Panc1 (cell line): ENCODE results near the gene DZANK1. TPM values are rescaled to one million over a fixed set of nuclear protein-coding genes. Genes with fewer than 3 reads are reported as not detected.

Source experiments
- ATAC-seq: fragments of 200-7000 bp; cut with Tn5 transposase; 2 replicates; pipeline ENCODE4 v1.9.1; 2020; ENCODE audit warnings: mild to moderate bottlenecking, moderate library complexity
- BruUV-seq: library from RNA; stranded (reverse); fragments of 400-500 nt; replicated peaks from 2 replicates; lab custom pipeline; 2021; lab: Mats Ljungman, UMichigan
- CTCF ChIA-PET: fragments of 300-600 bp; sonication (Branson Sonifier 250); formaldehyde crosslinking; loops from one replicate; lab custom pipeline; 2022; ENCODE audit warnings: antibody characterized with exemption; lab: Charles Lee
- POLR2A ChIA-PET: fragments of 300-600 bp; sonication (Branson Sonifier 250); formaldehyde crosslinking; loops from one replicate; lab custom pipeline; 2022; ENCODE audit warnings: antibody characterized with exemption; lab: Charles Lee
- DNase-seq: peaks from one replicate; pipeline ENCODE4 v3.0.0-alpha.2; 2010; ENCODE audit warnings: low read depth, low spot score
- H3K27ac ChIP-seq: 2 replicates; pipeline ENCODE4 v1.5.1; 2011; ENCODE audit warnings: mild to moderate bottlenecking, low read length, inconsistent platforms
- H3K27me3 ChIP-seq: fragments of 200-500 bp; sonication (Bioruptor generic); 2 replicates; pipeline ENCODE4 v1.6.0; 2014; ENCODE audit warnings: low read length, inconsistent platforms; ENCODE audit not compliant: control insufficient read depth, insufficient read depth
- H3K36me3 ChIP-seq: fragments of 200-500 bp; sonication (Bioruptor generic); 2 replicates; pipeline ENCODE4 v1.5.1; 2014; ENCODE audit warnings: inconsistent platforms, mild to moderate bottlenecking, low read length, moderate library complexity; ENCODE audit not compliant: control insufficient read depth, insufficient read depth
- H3K4me1 ChIP-seq: 2 replicates; pipeline ENCODE4 v1.5.1; 2011; ENCODE audit warnings: inconsistent platforms, mild to moderate bottlenecking, low read length, moderate library complexity; ENCODE audit not compliant: control insufficient read depth, insufficient read depth
- H3K4me3 ChIP-seq, 2 experiments: 2 replicates each; pipeline ENCODE4 v1.5.1; 2011 to 2012; ENCODE audit warnings: low read depth in 2 of 2, low read length in 2 of 2, mild to moderate bottlenecking in 2 of 2, inconsistent platforms in 1 of 2, moderate library complexity in 1 of 2
- H3K9me3 ChIP-seq: fragments of 200-500 bp; sonication (Bioruptor generic); 2 replicates; pipeline ENCODE4 v1.5.1; 2014; ENCODE audit warnings: low read depth, mild to moderate bottlenecking, inconsistent platforms, low read length, moderate library complexity; ENCODE audit not compliant: control insufficient read depth, insufficient read depth
- POLR2AphosphoS5 ChIP-seq: IDR thresholded peaks from 2 replicates; pipeline ENCODE4 v1.6.1; 2012; ENCODE audit warnings: mild to moderate bottlenecking, low read depth, low read length, moderate library complexity
- SIN3A ChIP-seq: IDR thresholded peaks from 2 replicates; pipeline ENCODE4 v1.6.1; 2012; ENCODE audit warnings: low read depth, mild to moderate bottlenecking, low read length, moderate library complexity, borderline replicate concordance; ENCODE audit not compliant: insufficient read depth
- TCF7L2 ChIP-seq: IDR thresholded peaks from 2 replicates; pipeline ENCODE4 v1.6.1; 2011; ENCODE audit warnings: mild to moderate bottlenecking, low read depth, low read length, inconsistent platforms
- in situ Hi-C: cut with HindIII; loops from 2 replicates; pipeline ENCODE4 v1.10.0; 2016; ENCODE audit warnings: low sequenced_read_pairs, low pct_unique_long_range_greater_than_20kb
- intact Hi-C: fragments of 100-400 bp; cut with micrococcal nuclease; formaldehyde crosslinking; loops from one replicate; pipeline ENCODE4 v1.10.0; 2022; ENCODE audit not compliant: unreplicated experiment
- total RNA-seq: library from RNA; stranded (reverse); gene quantifications from one replicate; pipeline ENCODE4 v1.2.1, GENCODE V29; 2021; ENCODE audit not compliant: unreplicated experiment
- TF ChIP-seq, protein P1 (sequence below), 2 experiments: IDR thresholded peaks; 2 replicates each; pipeline ENCODE4 v1.6.1; 2011 to 2012; ENCODE audit warnings: low read depth in 2 of 2, control low read depth in 1 of 2, low read length in 1 of 2, mild to moderate bottlenecking in 1 of 2, moderate library complexity in 1 of 2; ENCODE audit not compliant: insufficient read depth in 1 of 2
- TF ChIP-seq, protein P2 (sequence below): fragments of 450-650 bp; IDR thresholded peaks from 2 replicates; pipeline ENCODE4 v1.5.1; 2017; ENCODE audit warnings: mild to moderate bottlenecking

Gene DZANK1
- total RNA-seq, 1 experiment from 2014 or later, result 3.0 TPM

DNA sequence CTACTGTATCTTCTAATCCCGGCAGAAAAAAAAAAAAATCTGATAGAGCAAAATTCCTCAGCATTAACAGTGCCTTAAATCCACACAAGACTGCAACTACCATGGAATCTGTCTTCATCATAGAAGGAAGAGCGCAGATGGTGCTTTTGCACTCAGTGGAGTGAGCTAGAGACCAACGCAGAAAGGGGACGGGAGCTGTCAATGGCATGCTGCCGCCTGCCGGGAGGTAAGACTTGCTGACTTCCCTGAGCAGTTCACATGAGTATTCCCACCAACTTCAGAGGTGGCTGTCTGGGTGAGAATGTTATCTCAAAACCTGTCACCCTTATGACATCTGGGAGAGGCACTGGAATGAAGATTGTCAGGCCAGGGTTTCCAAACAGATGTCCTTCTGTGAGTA, 35.6 kb downstream of the DZANK1 start:
- ChIA-PET CTCF (no interaction called here), POLR2A (no interaction called here)
- no peak overlapping the region for H3K27ac ChIP-seq
- BruUV-seq, result no TSS peak
- no peaks in the 10 kb centered on the region for H3K27me3 ChIP-seq
- ATAC-seq (no peak), DNase-seq (no peak)
- no peaks in the 10 kb centered on the region for H3K36me3 ChIP-seq
- H3K4me1 ChIP-seq, result peaks cover 15% of the 10 kb centered on the region; the same call in 1 of the 2 replicates
- H3K9me3 ChIP-seq, result no peaks in the 10 kb centered on the region
- no peak for TF ChIP-seq TCF7L2
- intact Hi-C loops, result no loop called here
- in situ Hi-C loops, result no loop called here
- H3K4me3 ChIP-seq, result no peak overlapping the region

DNA sequence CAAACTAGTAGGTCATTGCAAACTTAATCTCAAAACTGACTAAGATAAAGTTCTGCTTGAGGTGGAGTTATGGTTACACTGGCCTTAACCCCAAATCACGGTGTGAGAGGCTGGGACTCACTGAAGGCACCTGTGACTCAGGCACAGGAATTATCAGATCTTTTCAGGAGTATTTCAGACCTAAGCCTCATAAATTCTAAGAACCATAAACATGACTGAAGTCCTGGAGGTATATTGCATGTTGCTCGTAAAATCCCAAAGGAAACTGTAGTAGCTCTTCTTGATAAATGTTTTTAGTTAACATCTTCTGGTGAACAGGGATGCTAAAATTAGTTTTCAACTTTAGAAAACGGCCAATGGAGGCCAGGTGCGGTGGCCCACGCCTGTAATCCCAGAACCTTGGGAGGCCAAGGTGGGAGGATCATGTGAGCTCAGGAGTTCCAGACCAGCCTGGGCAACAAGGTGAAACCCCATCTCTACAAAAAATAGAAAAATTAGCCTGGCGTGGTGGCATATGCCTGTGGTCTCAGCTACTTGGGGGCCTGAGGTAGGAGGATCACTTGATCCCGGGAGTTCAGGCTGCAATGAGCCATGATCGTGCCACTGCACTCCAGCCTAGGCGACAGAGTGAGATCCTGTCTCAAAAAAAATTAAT, 36.5 kb downstream of the DZANK1 start:
- no TSS peak for BruUV-seq
- Histone ChIP-seq H3K27me3 (no peaks in the 10 kb centered on the region), H3K4me1 (peaks cover 15% of the 10 kb centered on the region; the same call in 1 of the 2 replicates), H3K36me3 (no peaks in the 10 kb centered on the region), H3K27ac (no peak overlapping the region), H3K9me3 (no peaks in the 10 kb centered on the region), H3K4me3 (no peak overlapping the region)
- ChIA-PET POLR2A (no interaction called here), CTCF (no interaction called here)
- no peak for DNase-seq
- intact Hi-C loops (no loop called here), in situ Hi-C loops (no loop called here)
- ATAC-seq, result no peak
- TF ChIP-seq, protein P1, sequence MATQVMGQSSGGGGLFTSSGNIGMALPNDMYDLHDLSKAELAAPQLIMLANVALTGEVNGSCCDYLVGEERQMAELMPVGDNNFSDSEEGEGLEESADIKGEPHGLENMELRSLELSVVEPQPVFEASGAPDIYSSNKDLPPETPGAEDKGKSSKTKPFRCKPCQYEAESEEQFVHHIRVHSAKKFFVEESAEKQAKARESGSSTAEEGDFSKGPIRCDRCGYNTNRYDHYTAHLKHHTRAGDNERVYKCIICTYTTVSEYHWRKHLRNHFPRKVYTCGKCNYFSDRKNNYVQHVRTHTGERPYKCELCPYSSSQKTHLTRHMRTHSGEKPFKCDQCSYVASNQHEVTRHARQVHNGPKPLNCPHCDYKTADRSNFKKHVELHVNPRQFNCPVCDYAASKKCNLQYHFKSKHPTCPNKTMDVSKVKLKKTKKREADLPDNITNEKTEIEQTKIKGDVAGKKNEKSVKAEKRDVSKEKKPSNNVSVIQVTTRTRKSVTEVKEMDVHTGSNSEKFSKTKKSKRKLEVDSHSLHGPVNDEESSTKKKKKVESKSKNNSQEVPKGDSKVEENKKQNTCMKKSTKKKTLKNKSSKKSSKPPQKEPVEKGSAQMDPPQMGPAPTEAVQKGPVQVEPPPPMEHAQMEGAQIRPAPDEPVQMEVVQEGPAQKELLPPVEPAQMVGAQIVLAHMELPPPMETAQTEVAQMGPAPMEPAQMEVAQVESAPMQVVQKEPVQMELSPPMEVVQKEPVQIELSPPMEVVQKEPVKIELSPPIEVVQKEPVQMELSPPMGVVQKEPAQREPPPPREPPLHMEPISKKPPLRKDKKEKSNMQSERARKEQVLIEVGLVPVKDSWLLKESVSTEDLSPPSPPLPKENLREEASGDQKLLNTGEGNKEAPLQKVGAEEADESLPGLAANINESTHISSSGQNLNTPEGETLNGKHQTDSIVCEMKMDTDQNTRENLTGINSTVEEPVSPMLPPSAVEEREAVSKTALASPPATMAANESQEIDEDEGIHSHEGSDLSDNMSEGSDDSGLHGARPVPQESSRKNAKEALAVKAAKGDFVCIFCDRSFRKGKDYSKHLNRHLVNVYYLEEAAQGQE (IDR thresholded peaks at IDR 0.05; ENCODE audit: insufficient read depth in 1 of 2, low read depth in 2 of 2, low read length in 1 of 2), result no peak

DNA sequence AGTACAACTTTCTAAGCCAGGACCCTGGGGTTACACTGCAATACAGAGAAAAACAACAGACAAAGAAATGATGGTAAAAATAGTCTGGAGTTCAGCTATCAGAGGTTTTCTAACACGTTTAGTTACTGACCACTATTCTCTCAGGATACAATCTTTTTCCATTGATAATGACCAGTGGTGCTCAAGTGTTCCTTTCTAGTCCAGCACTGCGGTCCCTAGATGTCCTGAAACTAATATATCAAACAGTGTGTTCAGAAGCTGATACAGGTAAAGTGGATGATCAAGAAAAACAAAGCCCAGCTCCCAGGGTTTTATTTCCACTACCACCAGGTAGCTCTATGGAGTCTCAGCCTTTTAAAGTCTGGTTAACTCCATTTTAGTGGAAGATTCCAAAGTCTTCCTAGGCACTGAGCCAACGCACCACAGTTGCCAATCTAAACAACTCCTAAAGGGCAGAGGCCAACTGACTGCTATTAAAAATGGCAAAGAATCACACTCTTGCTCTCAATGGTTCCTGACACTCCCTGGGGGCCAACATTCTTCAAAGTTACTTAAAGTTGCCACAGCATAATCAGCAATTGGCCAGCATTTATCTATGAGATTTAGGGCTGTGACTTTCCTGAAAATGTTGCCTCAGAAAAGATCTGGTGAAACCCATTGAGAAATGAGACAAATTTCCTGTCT, 38.2 kb downstream of the DZANK1 start:
- no peak for DNase-seq
- POLR2A ChIA-PET, result no interaction called here
- no peaks in the 10 kb centered on the region for H3K36me3 ChIP-seq
- no peaks in the 10 kb centered on the region for H3K27me3 ChIP-seq
- in situ Hi-C loops (no loop called here), intact Hi-C loops (no loop called here)
- no TSS peak for BruUV-seq
- CTCF ChIA-PET, result no interaction called here
- no peaks in the 10 kb centered on the region for H3K9me3 ChIP-seq
- peak; percentile 34; the same call in 1 of the 2 replicates for ATAC-seq
- TF ChIP-seq, protein P2, sequence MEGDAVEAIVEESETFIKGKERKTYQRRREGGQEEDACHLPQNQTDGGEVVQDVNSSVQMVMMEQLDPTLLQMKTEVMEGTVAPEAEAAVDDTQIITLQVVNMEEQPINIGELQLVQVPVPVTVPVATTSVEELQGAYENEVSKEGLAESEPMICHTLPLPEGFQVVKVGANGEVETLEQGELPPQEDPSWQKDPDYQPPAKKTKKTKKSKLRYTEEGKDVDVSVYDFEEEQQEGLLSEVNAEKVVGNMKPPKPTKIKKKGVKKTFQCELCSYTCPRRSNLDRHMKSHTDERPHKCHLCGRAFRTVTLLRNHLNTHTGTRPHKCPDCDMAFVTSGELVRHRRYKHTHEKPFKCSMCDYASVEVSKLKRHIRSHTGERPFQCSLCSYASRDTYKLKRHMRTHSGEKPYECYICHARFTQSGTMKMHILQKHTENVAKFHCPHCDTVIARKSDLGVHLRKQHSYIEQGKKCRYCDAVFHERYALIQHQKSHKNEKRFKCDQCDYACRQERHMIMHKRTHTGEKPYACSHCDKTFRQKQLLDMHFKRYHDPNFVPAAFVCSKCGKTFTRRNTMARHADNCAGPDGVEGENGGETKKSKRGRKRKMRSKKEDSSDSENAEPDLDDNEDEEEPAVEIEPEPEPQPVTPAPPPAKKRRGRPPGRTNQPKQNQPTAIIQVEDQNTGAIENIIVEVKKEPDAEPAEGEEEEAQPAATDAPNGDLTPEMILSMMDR, result no peak
- TF ChIP-seq SIN3A (no peak), TCF7L2 (no peak), POLR2AphosphoS5 (no peak)
- TF ChIP-seq, protein P1 (IDR thresholded peaks at IDR 0.05; ENCODE audit: insufficient read depth in 1 of 2, low read depth in 2 of 2, low read length in 1 of 2), result no peak
- peaks cover 15% of the 10 kb centered on the region; the same call in 1 of the 2 replicates for H3K4me1 ChIP-seq
- H3K4me3 ChIP-seq, result no peak overlapping the region
- H3K27ac ChIP-seq, result peak overlapping the region; percentile 25; the same call in 1 of the 2 replicates
